Endothelial cell (in vitro differentiated cells): ENCODE measurements around the gene ING1. TPM values are rescaled to one million over a fixed set of nuclear protein-coding genes. Genes with fewer than 3 reads are reported as not detected.

ENCODE experiments used
- DNase-seq: peaks from one replicate; pipeline ENCODE4 v3.0.0; 2021; ENCODE audit warnings: low spot score
- H3K27ac Mint-ChIP-seq: one replicate; pipeline ENCODE4 v1.8.0; 2021; ENCODE audit warnings: mixed read lengths, inconsistent platforms; ENCODE audit not compliant: unreplicated experiment
- H3K27me3 Mint-ChIP-seq: one replicate; pipeline ENCODE4 v1.8.0; 2021; ENCODE audit warnings: mild to moderate bottlenecking, moderate library complexity, mixed read lengths, inconsistent platforms; ENCODE audit not compliant: unreplicated experiment
- H3K36me3 Mint-ChIP-seq: one replicate; pipeline ENCODE4 v1.8.0; 2021; ENCODE audit warnings: mild to moderate bottlenecking, low read depth, mixed read lengths, inconsistent platforms; ENCODE audit not compliant: unreplicated experiment
- H3K4me1 Mint-ChIP-seq: one replicate; pipeline ENCODE4 v1.8.0; 2021; ENCODE audit warnings: mild to moderate bottlenecking, mixed read lengths, inconsistent platforms; ENCODE audit not compliant: unreplicated experiment
- H3K4me3 Mint-ChIP-seq: one replicate; pipeline ENCODE4 v1.8.0; 2021; ENCODE audit warnings: mild to moderate bottlenecking, mixed read lengths, inconsistent platforms; ENCODE audit not compliant: unreplicated experiment
- H3K9me3 Mint-ChIP-seq: one replicate; pipeline ENCODE4 v1.8.0; 2021; ENCODE audit warnings: mixed read lengths, inconsistent platforms; ENCODE audit not compliant: unreplicated experiment
- CTCF ChIP-seq: fragments of 200-600 bp; sonication (generic); IDR thresholded peaks from one replicate; pipeline ENCODE4 v1.5.0; 2021; ENCODE audit warnings: antibody characterized with exemption; ENCODE audit not compliant: unreplicated experiment
- total RNA-seq: library from RNA; stranded (reverse); fragmentation: NEBNext Ultra II Directional; extraction: Animal tissue kit (Norgen Biotek cat#: 25700); gene quantifications from one replicate; pipeline ENCODE4 v1.2.1, GENCODE V29; 2021; ENCODE audit not compliant: unreplicated experiment

The ING1 gene
- total RNA-seq, 1 donor from 2014 or later = 9.9 TPM

GRCh38 chr13:110760611-110761010, 47.1 kb downstream of the ING1 start:
- peaks cover 3% of the 10 kb centered on the region for H3K36me3 Mint-ChIP-seq

DNA sequence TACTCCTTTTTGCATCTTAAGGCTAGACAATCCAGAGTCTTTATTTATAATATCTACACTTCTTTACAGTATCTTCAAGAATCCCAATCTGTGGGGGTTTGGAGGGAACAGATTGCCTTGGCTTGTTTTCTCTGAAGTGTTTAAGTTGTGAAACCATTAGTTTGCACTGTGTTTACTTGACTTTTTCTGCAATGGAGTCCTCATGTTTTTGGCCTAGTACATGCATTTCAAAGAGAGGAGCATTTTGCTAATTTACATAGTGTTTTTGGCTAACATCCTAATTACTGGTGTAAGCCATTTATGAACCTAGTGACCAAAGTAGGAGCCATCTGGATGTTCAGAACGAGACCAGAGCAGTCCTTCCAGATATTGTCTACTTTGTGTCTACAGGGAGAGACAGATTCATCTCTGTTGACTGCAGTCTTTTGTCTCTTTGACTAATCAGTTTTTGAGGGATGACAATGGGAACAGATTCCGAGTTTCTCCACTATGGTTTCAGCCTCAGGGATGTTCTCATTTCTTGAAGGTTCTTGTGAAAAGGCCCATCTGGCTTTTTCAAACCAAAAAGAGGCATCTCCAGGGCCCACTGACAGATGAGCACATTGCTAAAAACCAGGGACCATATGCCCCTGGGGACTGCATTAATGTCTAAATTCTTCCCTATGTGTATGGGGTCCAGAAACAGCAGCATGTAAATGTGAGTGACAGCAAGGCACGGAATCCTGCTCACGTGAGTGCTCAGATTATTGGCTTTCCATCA, 53.4 kb downstream of the ING1 start:
- H3K27ac Mint-ChIP-seq = no peak overlapping the region
- H3K9me3 Mint-ChIP-seq = no peaks in the 10 kb centered on the region
- H3K4me3 Mint-ChIP-seq = no peak overlapping the region
- no peak for DNase-seq
- peaks cover 9% of the 10 kb centered on the region for H3K27me3 Mint-ChIP-seq
- no peak for TF ChIP-seq CTCF
- H3K4me1 Mint-ChIP-seq = peaks cover 8% of the 10 kb centered on the region
- peaks cover 3% of the 10 kb centered on the region for H3K36me3 Mint-ChIP-seq

More at GRCh38 chr13:110760611-110761010, 47.1 kb downstream of the ING1 start:
- H3K9me3 Mint-ChIP-seq = peaks cover 7% of the 10 kb centered on the region
- DNase-seq = no peak
- TF ChIP-seq CTCF = no peak
- H3K27me3 Mint-ChIP-seq = peaks cover 3% of the 10 kb centered on the region
- no peak overlapping the region for H3K4me3 Mint-ChIP-seq
- no peak overlapping the region for H3K27ac Mint-ChIP-seq
- no peaks in the 10 kb centered on the region for H3K4me1 Mint-ChIP-seq

DNA sequence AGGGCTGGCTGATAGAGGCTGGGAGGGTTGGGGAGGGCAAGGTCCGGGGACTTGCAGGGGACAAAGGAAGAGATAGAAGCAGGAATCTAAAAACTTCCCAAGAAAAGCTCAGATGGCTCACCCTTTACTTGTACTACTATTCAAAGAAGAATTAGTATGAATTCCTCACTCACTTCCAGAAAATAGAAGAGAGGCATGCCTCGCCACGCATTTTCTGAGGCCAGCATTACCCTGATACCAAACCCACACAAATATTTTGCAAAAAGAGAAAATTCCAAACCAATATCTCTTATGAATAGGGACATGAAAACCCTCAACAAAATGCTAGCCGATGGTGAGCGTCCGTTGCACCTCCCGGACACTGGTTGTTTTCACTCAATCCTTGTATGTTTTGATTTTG, 54.0 kb downstream of the ING1 start:
- no peak for TF ChIP-seq CTCF
- H3K27me3 Mint-ChIP-seq = peaks cover 9% of the 10 kb centered on the region
- H3K4me1 Mint-ChIP-seq = peaks cover 8% of the 10 kb centered on the region
- no peak for DNase-seq
- no peak overlapping the region for H3K27ac Mint-ChIP-seq
- no peak overlapping the region for H3K4me3 Mint-ChIP-seq
- no peaks in the 10 kb centered on the region for H3K9me3 Mint-ChIP-seq
- peaks cover 3% of the 10 kb centered on the region for H3K36me3 Mint-ChIP-seq

DNA sequence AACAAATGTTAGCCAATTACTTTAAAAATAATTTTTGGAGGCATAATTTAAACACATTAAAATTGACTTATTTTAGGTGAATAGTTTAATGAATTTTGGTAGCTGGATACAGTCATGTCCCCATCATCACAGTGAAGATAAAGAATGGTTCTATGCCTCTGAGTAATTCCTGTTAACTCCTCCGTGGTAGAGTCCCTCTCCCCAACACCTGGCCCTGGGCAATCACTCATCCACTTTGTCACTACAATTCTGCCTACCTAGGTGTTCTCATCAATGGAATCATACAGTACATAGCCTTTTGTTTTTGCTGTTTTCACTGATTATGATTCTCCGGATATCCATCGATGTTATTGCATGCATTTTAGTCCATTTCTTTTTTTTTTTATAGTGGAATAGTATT, 55.6 kb downstream of the ING1 start:
- no peak overlapping the region for H3K4me3 Mint-ChIP-seq
- peaks cover 8% of the 10 kb centered on the region for H3K4me1 Mint-ChIP-seq
- no peak for DNase-seq
- no peaks in the 10 kb centered on the region for H3K36me3 Mint-ChIP-seq
- H3K27ac Mint-ChIP-seq = no peak overlapping the region
- peaks cover 8% of the 10 kb centered on the region for H3K27me3 Mint-ChIP-seq
- TF ChIP-seq CTCF = no peak
- H3K9me3 Mint-ChIP-seq = no peaks in the 10 kb centered on the region

- Mint-ChIP-seq H3K4me1 (peaks cover 8% of the 10 kb centered on the region), H3K36me3 (no peaks in the 10 kb centered on the region), H3K9me3 (no peaks in the 10 kb centered on the region), H3K27me3 (peaks cover 6% of the 10 kb centered on the region), H3K4me3 (no peak overlapping the region), H3K27ac (no peak overlapping the region)
- DNase-seq = no peak
- no peak for TF ChIP-seq CTCF
Observed at GRCh38 chr13:110770678-110771077, 57.2 kb downstream of the ING1 start.
